Activated CD8-positive, alpha-beta memory T cell treated with anti-CD3 and anti-CD28 coated beads for 48 hours (primary cell): Measurements from ENCODE around the gene MUSK.
"Not testable (repeated sequence)": the region's sequence is repeated elsewhere in the genome, so short reads cannot be mapped to it uniquely, and the experiment has no call there.

Experiments used
- DNase-seq, 3 experiments: peaks; one replicate each; pipeline ENCODE4 v3.0.0-alpha.2; 2020; ENCODE audit warnings: low read depth in 2 of 3, low spot score in 2 of 3

Gene MUSK

GRCh38 chr9:110808599-110808980, 140.0 kb downstream of the MUSK start:
- no peak for DNase-seq

DNA sequence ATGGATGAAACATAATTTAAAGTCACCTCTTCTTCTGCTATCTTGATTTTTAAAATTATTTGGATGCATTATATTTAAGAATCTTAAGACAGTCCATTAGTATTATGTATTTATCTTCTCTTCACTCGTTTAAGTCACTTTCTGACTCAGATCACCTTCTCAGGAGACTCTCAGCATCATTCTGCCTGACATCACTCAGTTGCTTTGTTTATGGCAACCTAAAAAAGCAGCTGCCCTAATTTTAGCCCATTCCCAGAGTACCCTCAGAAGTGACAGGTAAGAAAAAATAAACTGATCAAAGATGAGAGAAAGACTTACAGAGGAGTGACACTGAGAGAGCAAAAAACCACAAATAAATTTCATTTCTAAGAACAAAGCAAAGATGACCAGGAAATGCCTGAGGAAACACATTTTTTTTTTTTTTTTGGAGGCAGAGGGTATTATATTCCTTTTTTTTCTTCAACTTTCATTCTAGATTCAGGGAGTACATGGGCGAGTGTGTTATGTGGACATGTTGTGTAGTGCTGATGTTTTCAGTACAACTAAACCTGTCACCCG, 140.5 kb downstream of the MUSK start:
- DNase-seq, result no peak

GRCh38 chr9:110810262-110810976, 141.8 kb downstream of the MUSK start:
- no peak for DNase-seq

- DNase-seq, result no peak
Observed at GRCh38 chr9:110812886-110813285, 144.3 kb downstream of the MUSK start.

DNA sequence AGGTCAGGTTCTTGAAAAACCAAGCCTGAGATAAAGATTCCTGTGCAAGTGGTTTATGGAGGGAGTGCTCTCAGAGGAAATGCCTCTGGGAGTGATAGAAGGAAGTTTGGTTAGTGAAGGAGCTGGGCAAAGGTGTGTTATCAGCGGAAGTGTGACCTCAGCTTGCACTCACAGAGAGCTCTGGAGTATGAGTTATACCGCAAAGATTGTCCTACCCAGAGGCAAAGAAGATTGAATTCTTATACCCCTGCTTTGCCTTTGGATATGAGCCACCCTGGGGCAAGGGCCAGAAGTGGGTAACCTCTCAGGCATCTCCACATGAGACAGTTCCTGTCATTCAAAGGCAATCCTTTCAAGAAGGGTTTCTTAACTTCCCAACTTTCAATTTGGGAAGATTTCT, 145.6 kb downstream of the MUSK start:
- no peak for DNase-seq

DNA sequence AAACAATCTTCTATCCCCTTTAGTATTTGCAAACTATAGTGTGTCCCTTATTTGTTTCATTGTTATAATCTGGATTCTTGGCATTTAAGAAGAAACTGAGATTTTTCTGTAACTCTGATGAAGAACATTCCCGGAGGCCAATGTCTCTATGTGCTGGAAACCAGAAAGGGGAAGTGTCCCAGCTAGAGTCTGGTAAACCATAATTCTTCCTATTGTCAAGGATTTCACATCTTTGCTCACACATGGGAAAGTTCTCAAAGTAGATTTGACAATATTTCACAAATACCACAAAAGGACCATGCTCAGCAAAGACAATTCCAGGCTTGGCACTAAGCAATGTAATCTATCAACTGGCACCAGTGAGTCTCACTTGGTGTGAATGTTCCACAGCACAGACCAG, 146.8 kb downstream of the MUSK start:
- DNase-seq, result no peak

GRCh38 chr9:110820381-110820780, 151.8 kb downstream of the MUSK start:
- no peak for DNase-seq

- DNase-seq, result no peak
Observed at GRCh38 chr9:110821064-110821463, 152.5 kb downstream of the MUSK start.

- not testable (repeated sequence) for DNase-seq
Observed at GRCh38 chr9:110825129-110825528, 156.5 kb downstream of the MUSK start.

GRCh38 chr9:110825950-110826349, 157.4 kb downstream of the MUSK start:
- no peak for DNase-seq

DNA sequence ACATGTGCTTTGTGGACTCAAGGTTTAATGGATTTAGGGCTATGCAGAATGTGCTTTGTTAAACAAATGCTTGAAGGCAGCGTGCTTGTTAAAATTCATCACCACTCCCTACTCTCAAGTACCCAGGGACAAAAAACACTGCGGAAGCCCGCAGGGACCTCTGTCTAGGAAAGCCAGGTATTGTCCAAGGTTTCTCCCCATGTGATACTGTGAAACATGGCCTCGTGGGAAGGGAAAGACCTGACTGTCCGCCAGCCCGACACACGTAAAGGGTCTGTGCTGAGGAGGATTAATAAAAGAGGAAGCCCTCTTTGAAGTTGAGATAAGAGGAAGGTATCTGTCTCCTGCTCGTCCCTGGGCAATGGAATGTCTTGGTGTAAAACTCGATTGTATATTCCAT, 157.8 kb downstream of the MUSK start:
- DNase-seq, result not testable (repeated sequence)

DNA sequence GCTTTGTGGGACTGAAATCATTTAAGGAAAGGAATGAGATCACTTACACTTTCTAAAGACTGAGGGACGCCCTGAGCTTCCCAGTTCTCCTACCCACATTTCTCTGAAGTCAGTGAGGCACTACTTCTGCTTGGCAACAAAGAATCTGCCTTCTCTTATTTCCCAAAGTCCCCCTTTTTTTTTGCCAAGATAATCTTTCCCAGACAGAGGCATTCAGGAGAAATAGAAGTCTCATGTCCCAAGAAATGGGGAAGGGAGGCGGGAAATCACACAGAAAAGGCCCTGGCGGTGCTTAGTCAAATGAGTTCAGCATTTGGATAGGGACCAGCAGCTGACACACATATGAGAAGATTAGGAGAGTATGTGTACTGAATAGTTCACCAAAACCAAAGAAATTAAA, 159.7 kb downstream of the MUSK start:
- DNase-seq, result no peak

DNA sequence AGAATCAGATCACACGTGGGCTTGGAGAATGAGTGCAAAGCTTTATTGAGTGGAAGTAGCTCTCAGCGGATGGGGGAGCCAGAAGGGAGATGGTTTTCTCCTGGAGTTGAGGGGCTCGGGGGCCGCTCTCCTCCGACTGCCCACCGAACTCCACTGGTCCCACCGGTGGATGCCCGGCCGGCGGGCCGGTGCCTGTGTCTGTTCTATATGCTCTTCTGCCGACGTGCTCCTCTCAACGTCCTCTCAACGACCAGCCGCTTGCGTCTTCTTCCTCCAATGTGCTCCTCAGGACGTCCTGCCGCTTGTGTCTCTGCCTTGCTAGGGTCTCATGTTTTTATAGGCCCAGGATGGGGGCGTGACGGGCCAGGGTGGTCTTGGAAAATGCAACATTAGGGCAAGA, 161.9 kb downstream of the MUSK start:
- no peak for DNase-seq

DNA sequence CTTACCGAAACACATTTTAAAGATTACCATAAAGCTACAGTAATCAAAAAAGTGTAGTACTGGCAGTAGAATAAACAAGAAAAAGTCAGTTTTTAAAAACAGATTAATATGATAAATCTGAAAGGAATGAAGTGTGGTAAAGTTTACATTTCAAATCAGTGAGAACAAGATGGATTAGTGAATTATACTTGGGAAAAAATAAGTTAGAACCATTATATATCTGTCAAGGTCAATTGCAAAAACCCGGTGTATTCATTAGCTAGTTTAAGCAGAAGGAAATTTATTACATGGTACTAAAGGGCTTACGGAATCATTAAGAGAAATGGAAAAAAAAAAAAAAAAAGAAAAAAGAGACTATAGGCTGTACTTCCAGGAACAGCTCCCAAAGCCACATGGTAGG, 164.3 kb downstream of the MUSK start:
- DNase-seq, result no peak

DNA sequence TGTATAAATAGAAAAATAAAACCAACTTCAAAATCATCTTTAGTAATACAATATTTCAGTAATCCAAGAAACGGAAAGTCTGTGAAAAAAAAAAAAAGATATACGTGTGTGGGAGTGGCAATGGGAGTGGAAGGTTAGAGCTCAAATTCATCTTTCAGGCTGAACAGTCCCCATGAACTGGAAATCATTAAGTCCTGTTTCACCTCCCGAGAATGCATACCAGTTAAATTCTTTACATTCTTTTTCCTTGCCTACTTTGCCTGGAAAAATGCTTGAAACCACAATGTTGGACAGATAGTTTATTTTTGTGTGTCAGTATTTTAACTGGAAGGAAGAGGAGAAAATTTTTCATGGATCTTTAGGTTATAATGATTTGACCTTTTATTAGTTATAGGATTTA, 166.8 kb downstream of the MUSK start:
- DNase-seq, result no peak

DNA sequence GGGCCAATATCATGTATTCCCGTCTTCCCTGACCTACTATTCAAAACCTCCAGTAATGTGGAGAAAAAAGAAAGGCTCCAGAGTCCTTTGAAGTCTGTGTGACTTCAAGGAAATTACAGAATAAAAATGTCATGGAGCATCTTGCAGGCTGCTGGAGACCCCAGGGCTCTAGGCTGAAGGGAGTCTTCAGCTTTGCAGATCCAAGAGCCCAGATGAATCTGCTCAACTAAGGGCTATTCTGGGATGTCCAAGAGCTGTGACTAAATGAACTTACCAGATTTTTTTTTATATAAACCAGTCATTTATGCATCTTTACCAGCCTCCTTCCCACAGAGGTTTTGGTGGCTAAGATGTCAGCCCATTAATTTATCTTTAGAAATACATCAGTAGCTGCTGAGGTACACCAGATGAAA, 167.3 kb downstream of the MUSK start:
- no peak for DNase-seq

DNA sequence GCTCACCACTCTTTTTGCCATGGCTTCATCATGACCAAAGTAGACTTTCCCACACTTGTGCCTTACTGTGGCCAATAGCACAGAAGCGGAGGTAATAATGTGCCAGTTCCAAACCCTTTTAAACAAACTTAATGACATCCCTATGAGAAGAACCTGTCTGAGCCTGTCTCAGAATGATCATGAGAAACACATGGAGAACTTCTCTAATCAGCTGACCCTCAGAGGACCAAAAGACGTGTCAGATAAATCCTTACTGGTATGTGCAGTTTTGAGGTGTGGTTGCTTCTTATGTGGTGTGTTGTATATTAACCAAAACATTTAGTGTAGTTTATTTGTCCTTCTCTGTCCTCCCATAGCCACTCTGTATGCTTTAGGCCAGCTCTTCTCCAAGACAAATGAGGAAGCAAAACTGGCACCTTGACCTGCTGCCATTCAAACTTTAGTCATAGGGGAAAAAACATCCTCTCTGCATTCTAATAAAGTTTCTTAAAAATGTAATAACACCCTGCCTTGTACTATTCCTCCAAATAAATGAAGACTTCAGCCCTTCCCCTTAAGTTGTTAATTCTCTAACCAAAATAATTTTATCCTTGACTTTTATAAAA, 168.9 kb downstream of the MUSK start:
- DNase-seq, result no peak

DNA sequence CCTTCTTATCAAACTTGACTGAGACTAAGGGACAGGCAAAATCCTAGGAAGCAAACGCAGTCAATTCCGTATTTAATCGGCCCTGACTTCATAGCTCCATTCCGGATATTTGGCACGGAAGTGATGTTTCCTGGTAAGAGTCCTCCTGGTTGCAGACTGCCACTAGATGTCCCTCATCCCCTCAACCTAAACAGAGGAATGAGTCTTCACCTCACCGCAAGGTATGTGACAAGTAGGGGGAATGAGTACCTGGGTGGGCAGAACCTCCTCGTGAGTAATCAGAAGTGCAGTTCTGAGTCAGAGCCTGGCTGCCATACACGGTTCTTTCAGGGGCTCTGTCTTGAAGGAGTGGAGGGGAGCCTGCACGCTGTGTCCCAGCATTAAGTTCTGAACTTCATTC, 173.6 kb downstream of the MUSK start:
- no peak for DNase-seq

DNA sequence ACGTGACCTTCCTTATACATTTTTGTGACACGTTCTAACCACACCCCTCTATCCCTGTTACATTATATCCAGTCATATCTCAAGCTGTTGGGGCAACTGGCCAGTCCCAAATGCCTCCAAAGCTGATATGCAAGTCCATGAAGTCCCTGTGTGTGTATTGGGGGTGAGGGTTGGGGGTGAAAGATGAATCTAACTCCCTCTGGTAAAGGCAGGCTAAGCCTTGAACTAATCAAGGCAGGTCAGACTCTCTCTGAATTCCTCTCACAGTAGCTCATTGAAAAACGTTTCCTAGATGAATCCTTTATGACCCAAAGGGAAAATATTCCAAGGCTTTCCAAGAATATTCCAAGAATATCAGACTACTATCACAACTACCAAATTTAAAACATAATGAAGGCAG, 174.4 kb downstream of the MUSK start:
- no peak for DNase-seq

DNA sequence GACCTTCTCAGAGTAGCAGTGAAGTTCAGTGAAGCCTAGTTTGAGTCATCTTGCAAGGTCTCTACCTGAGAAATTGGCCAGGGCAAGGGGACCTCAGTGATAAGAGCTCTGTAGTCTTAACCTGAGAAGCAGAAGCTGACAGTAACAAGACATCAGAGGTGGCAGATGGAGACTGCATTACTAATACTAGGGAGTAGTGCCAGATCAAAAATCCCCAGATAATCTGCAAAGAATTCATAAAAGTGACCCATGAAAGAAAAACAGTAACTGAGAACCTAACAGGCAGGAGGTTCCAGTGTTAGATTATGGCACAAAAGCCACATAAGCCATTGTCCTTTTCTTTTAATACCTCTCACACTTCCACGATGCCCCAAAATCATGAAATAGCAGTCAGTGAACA, 175.5 kb downstream of the MUSK start:
- DNase-seq, result no peak

DNA sequence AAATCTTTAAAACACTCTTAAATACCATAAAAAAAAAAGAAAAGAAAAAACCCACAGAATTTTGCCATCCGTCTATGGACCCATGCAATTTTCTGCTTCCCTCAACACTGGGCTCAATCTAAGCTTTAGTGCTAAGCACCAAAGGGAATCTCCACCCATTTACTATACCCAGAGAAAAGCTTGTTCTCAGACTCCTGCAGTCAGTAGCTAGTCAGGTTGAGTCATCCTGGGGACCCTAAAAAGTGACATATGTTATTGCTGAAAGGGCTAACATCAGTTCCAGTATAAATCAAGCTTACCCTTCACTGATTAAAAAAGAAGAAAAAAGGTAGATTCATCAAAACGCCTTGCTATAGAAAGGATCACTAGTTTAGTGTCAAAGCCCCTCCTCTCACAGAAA, 177.6 kb downstream of the MUSK start:
- no peak for DNase-seq

- DNase-seq, result no peak
Observed at GRCh38 chr9:110847671-110848070, 179.1 kb downstream of the MUSK start.
